Epithelial cell of proximal tubule (primary cell): Measurements from ENCODE around the gene WDR64. TPM values are rescaled to one million over a fixed set of nuclear protein-coding genes. Genes with fewer than 3 reads are reported as not detected.

Experiments used
- DNase-seq: peaks from one replicate; pipeline ENCODE4 v3.0.0-alpha.2; 2011; ENCODE audit warnings: low read depth
- H3K4me3 ChIP-seq: 2 replicates; pipeline ENCODE4 v1.5.1; 2011; ENCODE audit warnings: low read depth, mild to moderate bottlenecking, low read length
- CTCF ChIP-seq: conservative IDR thresholded peaks from 2 replicates; pipeline ENCODE4 v1.5.1; 2012; ENCODE audit warnings: low read depth, mild to moderate bottlenecking, low read length
- total RNA-seq: library from RNA; depleted of rRNA; stranded (reverse); fragments of >200 nt; gene quantifications from 2 replicates; pipeline ENCODE4 v1.2.3, GENCODE V29; 2015

WDR64 gene
- total RNA-seq, 1 donor from 2014 or later: not detected

DNA sequence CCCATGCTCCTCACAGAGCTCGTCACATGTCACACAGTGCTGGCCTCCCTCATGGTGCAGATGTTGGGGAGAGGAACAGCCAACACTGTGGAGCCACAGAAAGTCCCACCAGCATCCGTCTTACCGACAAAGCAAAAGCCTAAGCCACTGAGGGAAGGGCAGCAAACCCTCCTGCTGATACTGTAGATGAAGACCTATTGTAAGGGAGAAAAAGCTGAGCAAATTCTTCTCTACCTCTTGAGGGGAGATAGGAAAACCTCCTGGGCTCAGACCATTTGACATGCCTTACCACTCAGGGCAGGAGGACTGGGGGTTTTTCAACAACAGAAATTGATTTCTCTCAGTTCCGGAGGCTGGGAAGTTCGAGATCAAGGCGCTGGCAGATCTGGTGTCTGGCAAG is 95.9 kb downstream of the WDR64 start:
- H3K4me3 ChIP-seq: no peak overlapping the region
- no peak for TF ChIP-seq CTCF
- no peak for DNase-seq

- DNase-seq: no peak
- H3K4me3 ChIP-seq: no peak overlapping the region
- no peak for TF ChIP-seq CTCF
Observed at GRCh38 chr1:241749041-241749944, 97.2 kb downstream of the WDR64 start.

GRCh38 chr1:241749945-241750695 is 98.0 kb downstream of the WDR64 start:
- no peak for TF ChIP-seq CTCF
- DNase-seq: no peak
- H3K4me3 ChIP-seq: no peak overlapping the region

DNA sequence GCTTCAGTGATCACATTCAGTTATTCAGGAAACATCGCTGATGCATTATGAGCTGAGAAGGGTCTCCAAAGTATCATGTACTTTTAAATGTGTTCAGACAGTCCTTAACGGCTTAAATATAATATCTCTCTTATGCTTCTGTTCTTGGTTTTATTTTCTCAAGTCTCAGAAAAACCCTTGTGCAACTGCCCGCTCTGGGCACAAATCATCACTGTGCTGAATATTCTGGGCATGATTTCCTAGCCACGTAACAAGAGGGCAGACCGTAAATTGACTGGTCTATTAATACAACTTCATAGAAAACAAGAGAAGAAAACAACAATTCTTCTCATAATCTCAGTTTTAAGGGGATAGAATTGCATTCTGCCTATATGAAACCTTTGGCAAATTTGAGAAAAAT is 99.4 kb downstream of the WDR64 start:
- no peak for TF ChIP-seq CTCF
- no peak for DNase-seq
- H3K4me3 ChIP-seq: no peak overlapping the region

- H3K4me3 ChIP-seq: no peak overlapping the region
- no peak for DNase-seq
- TF ChIP-seq CTCF: no peak
Observed at GRCh38 chr1:241762713-241763339, 110.7 kb downstream of the WDR64 start.

- DNase-seq: no peak
- H3K4me3 ChIP-seq: no peak overlapping the region
- TF ChIP-seq CTCF: no peak
Observed at GRCh38 chr1:241765390-241765789, 113.3 kb downstream of the WDR64 start.
